ENCODE results near the gene ADCY6. TPM values are rescaled to one million over a fixed set of nuclear protein-coding genes. Genes with fewer than 3 reads are reported as not detected.

ADCY6 gene
- total RNA-seq, 2 donors from 2014 or later, result 102 to 109 TPM

- no peaks in the 10 kb centered on the region for H3K9me3 ChIP-seq
- no peak overlapping the region for H3K4me3 ChIP-seq
- DNase-seq (ENCODE audit: low spot score) (no peak), ATAC-seq (ENCODE audit: insufficient number of reproducible peaks, low FRiP score, low read depth) (no peak)
- H3K27ac ChIP-seq, result no peak overlapping the region
- TF ChIP-seq CTCF (IDR thresholded peaks at IDR 0.05), result no peak
- no peaks in the 10 kb centered on the region for H3K36me3 ChIP-seq
- H3K27me3 ChIP-seq (replicated peaks; ENCODE audit: insufficient read depth), result no peaks in the 10 kb centered on the region
- peaks cover 10 to 18% of the 10 kb centered on the region in 2 donors for H3K4me1 ChIP-seq (ENCODE audit: control insufficient read depth in 1 of 2, low read depth in 2 of 2)
Observed at GRCh38 chr12:48811437-48812090, 22.7 kb upstream of the ADCY6 start.

GRCh38 chr12:48810903-48811431 lies 22.1 kb upstream of the ADCY6 start:
- Histone ChIP-seq H3K27me3 (replicated peaks; ENCODE audit: insufficient read depth) (no peaks in the 10 kb centered on the region), H3K9me3 (no peaks in the 10 kb centered on the region), H3K36me3 (no peaks in the 10 kb centered on the region), H3K4me3 (no peak overlapping the region), H3K4me1 (ENCODE audit: control insufficient read depth in 1 of 2, low read depth in 2 of 2) (peaks cover 7 to 12% of the 10 kb centered on the region in 2 donors), H3K27ac (peak overlapping the region in 1 of 2 donors; percentile 14)
- ATAC-seq (ENCODE audit: insufficient number of reproducible peaks, low FRiP score, low read depth) (no peak), DNase-seq (ENCODE audit: low spot score) (no peak)
- no peak for TF ChIP-seq CTCF (IDR thresholded peaks at IDR 0.05)

- DNase-seq (ENCODE audit: low spot score), result no peak
- H3K27me3 ChIP-seq (replicated peaks; ENCODE audit: insufficient read depth), result no peaks in the 10 kb centered on the region
- H3K27ac ChIP-seq, result no peak overlapping the region
- H3K4me1 ChIP-seq (ENCODE audit: control insufficient read depth in 1 of 2, low read depth in 2 of 2), result no peaks in the 10 kb centered on the region
- H3K9me3 ChIP-seq, result no peaks in the 10 kb centered on the region
- no peaks in the 10 kb centered on the region for H3K36me3 ChIP-seq
- ATAC-seq (ENCODE audit: insufficient number of reproducible peaks, low FRiP score, low read depth), result no peak
- TF ChIP-seq CTCF (IDR thresholded peaks at IDR 0.05), result no peak
- H3K4me3 ChIP-seq, result no peak overlapping the region
Observed at GRCh38 chr12:48807981-48808380, 19.1 kb upstream of the ADCY6 start.

GRCh38 chr12:48803675-48804074 lies 14.8 kb upstream of the ADCY6 start:
- Histone ChIP-seq H3K4me3 (no peak overlapping the region), H3K36me3 (no peaks in the 10 kb centered on the region), H3K27me3 (replicated peaks; ENCODE audit: insufficient read depth) (no peaks in the 10 kb centered on the region), H3K9me3 (no peaks in the 10 kb centered on the region), H3K27ac (no peak overlapping the region), H3K4me1 (ENCODE audit: control insufficient read depth in 1 of 2, low read depth in 2 of 2) (no peaks in the 10 kb centered on the region)
- no peak for TF ChIP-seq CTCF (IDR thresholded peaks at IDR 0.05)
- no peak for ATAC-seq (ENCODE audit: insufficient number of reproducible peaks, low FRiP score, low read depth)
- DNase-seq (ENCODE audit: low spot score), result no peak

- no peak overlapping the region for H3K4me3 ChIP-seq
- TF ChIP-seq CTCF (IDR thresholded peaks at IDR 0.05), result no peak
- H3K27me3 ChIP-seq (replicated peaks; ENCODE audit: insufficient read depth), result no peaks in the 10 kb centered on the region
- H3K27ac ChIP-seq, result no peak overlapping the region
- DNase-seq (ENCODE audit: low spot score), result no peak
- H3K9me3 ChIP-seq, result no peaks in the 10 kb centered on the region
- H3K4me1 ChIP-seq (ENCODE audit: control insufficient read depth in 1 of 2, low read depth in 2 of 2), result no peaks in the 10 kb centered on the region
- no peak for ATAC-seq (ENCODE audit: insufficient number of reproducible peaks, low FRiP score, low read depth)
- H3K36me3 ChIP-seq, result no peaks in the 10 kb centered on the region
Observed at GRCh38 chr12:48800971-48801370, 12.1 kb upstream of the ADCY6 start.
